GM20000 (cell line): Measurements from ENCODE around the gene TBCK.

Experiments
- DNase-seq: peaks from one replicate; pipeline ENCODE4 v3.0.0; 2012; ENCODE audit warnings: low spot score
- CTCF ChIP-seq: IDR thresholded peaks from 2 replicates; pipeline ENCODE4 v1.5.1; 2012; ENCODE audit warnings: mild to moderate bottlenecking, control low read depth; ENCODE audit errors: extremely low read depth, missing control alignments

TBCK gene

GRCh38 chr4:106253364-106254129 lies 62.5 kb downstream of the TBCK start:
- no peak for TF ChIP-seq CTCF
- no peak for DNase-seq

- no peak for DNase-seq
- no peak for TF ChIP-seq CTCF
These were observed 68.4 kb downstream of the TBCK start for GRCh38 chr4:106247600-106247999.

DNA sequence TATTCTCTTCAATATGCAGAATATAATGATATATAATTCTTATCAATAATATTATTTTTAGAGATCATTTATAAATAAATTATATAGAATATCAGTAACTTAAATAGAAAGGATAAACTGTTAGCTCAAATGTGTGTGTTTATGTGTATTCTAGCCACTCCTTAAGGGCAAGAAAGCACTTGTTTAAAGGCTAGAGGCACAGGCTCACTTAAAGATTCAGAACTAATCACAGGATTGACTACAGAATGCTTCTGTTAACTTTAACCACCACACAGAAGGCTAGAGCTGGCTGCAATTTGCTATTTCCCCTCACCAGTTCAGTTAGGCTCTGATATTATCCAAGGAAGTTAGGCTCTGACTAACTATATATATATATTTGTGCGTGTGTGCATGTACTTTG lies 69.6 kb downstream of the TBCK start:
- TF ChIP-seq CTCF, result no peak
- DNase-seq, result no peak

DNA sequence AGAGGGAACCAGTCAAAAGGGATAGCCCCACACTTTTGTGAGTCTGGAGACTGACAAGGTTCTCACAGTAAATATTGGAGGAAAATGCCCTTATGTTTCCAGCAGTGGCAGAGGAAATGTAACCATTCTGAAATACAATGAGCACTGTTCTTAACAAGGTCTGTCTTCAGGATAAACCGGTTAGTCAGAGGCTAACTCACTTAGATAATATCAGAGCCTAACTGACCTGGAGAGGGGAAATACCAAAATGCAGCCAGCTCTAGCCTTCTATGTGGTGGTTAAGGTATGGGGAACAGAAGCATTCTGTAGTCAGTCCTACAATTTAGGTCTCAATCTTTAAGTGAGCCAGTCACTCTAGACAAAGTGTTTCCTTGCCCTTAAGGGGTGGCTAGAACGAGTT lies 70.8 kb downstream of the TBCK start:
- TF ChIP-seq CTCF, result no peak
- DNase-seq, result no peak

- no peak for DNase-seq
- no peak for TF ChIP-seq CTCF
These were observed 75.3 kb downstream of the TBCK start for GRCh38 chr4:106240699-106241098.

DNA sequence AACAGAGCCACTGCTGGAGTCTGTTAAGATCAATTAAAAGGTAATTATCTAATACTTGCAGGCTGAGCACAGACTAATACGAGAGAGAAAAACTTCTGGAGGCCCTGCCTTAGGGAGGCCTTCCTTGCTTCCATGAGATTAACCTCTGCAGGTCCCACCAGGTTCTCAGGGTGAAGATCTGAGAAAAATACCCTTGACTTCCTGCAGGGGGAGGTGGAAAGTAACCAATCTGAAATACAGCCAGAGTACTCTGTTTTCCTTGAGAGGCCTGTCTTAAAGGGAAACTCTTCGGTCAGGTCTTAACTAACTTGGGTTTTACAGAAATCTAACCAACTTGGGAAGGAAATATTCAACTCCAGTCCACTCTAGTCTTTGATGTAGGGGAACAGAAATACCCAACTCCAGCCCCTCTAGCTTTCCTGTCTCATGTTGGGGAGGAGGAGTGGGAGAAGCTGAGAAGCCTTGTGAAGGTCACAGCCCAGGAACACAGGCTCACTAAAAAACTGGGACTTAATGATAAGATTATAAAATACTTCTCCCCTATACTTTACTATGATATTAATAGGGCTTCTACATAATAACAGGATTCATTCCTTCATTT lies 77.1 kb downstream of the TBCK start:
- peak; percentile 16 for DNase-seq
- no peak for TF ChIP-seq CTCF

GRCh38 chr4:106231931-106232330 lies 84.1 kb downstream of the TBCK start:
- no peak for DNase-seq
- TF ChIP-seq CTCF, result no peak
